Fibroblast of lung (primary cell): Measurements from ENCODE around the gene TNK2.

Experiments
- CTCF ChIP-seq, 2 donors: IDR thresholded peaks in 1 of 2; conservative IDR thresholded peaks in 1 of 2; 1 replicate in 1 of 2; 2 replicates in 1 of 2; pipeline ENCODE4 v1.5.1; 2011 to 2012; ENCODE audit warnings: low read length in 2 of 2, control low read depth in 1 of 2, inconsistent platforms in 1 of 2, low read depth in 1 of 2, mild to moderate bottlenecking in 1 of 2
- EZH2 ChIP-seq: IDR thresholded peaks from 2 replicates; pipeline ENCODE4 v1.5.1; 2012; ENCODE audit warnings: low read length, control low read depth, mild to moderate bottlenecking; ENCODE audit errors: missing control alignments

- TF ChIP-seq CTCF (conservative IDR thresholded peaks at IDR 0.05 in 1 of 2, IDR thresholded peaks at IDR 0.05 in 1 of 2; ENCODE audit: low read depth in 1 of 2, low read length in 2 of 2), result no peak
- TF ChIP-seq EZH2, result no peak
Observed at GRCh38 chr3:195868336-195868865, 40.0 kb downstream of the TNK2 start.
